Keratinocyte (primary cell): ENCODE measurements around the gene JSRP1.

Source experiments
- CTCF ChIP-seq, 3 experiments: IDR thresholded peaks in 1 of 3; conservative IDR thresholded peaks in 1 of 3; optimal IDR thresholded peaks in 1 of 3; 2 replicates in 2 of 3; 3 replicates in 1 of 3; pipeline versions ENCODE3 to v1.5.1; 2011; ENCODE audit warnings: low read length in 3 of 3, mild to moderate bottlenecking in 3 of 3, moderate library complexity in 2 of 3, control low read depth in 1 of 3, inconsistent platforms in 1 of 3; ENCODE audit not compliant: insufficient read depth in 2 of 3; ENCODE audit errors: extremely low read depth in 1 of 3
- EZH2 ChIP-seq: IDR thresholded peaks from one replicate; pipeline ENCODE4 v1.6.1; 2012; ENCODE audit warnings: inconsistent platforms, mild to moderate bottlenecking, low read length, moderate library complexity

- TF ChIP-seq CTCF (optimal IDR thresholded peaks at IDR 0.05 in 1 of 3, IDR thresholded peaks at IDR 0.05 in 1 of 3, conservative IDR thresholded peaks at IDR 0.05 in 1 of 3; ENCODE audit: extremely low read depth in 1 of 3, insufficient read depth in 2 of 3, low read length in 3 of 3), result no peak
- TF ChIP-seq EZH2, result no peak
These were observed 10.1 kb downstream of the JSRP1 start for GRCh38 chr19:2246014-2246620.
